Activated T-cell treated with anti-CD3 and anti-CD28 coated beads, Interleukin-2, amount 50 U/mL, for 24 hours (primary cell): ENCODE measurements around the gene PHOSPHO1.
A peak's percentile ranks its signal among the peaks of the same experiment; 100 is the strongest.

Source experiments
- DNase-seq: peaks from one replicate; pipeline ENCODE4 v3.0.0-alpha.2; 2020
- H3K27ac Mint-ChIP-seq: 2 replicates; pipeline ENCODE4 v1.8.0; 2020; ENCODE audit warnings: mild to moderate bottlenecking, mixed read lengths
- H3K27me3 Mint-ChIP-seq: 2 replicates; pipeline ENCODE4 v1.8.0; 2020; ENCODE audit warnings: mixed read lengths
- H3K36me3 Mint-ChIP-seq: 2 replicates; pipeline ENCODE4 v1.8.0; 2020; ENCODE audit warnings: low read depth, mixed read lengths
- H3K4me1 Mint-ChIP-seq: 2 replicates; pipeline ENCODE4 v1.8.0; 2020; ENCODE audit warnings: low read depth, mixed read lengths
- H3K4me3 Mint-ChIP-seq: 2 replicates; pipeline ENCODE4 v1.8.0; 2020; ENCODE audit warnings: mild to moderate bottlenecking, moderate library complexity, mixed read lengths
- H3K9me3 Mint-ChIP-seq: 2 replicates; pipeline ENCODE4 v1.8.0; 2020; ENCODE audit warnings: mixed read lengths

The PHOSPHO1 gene

DNA sequence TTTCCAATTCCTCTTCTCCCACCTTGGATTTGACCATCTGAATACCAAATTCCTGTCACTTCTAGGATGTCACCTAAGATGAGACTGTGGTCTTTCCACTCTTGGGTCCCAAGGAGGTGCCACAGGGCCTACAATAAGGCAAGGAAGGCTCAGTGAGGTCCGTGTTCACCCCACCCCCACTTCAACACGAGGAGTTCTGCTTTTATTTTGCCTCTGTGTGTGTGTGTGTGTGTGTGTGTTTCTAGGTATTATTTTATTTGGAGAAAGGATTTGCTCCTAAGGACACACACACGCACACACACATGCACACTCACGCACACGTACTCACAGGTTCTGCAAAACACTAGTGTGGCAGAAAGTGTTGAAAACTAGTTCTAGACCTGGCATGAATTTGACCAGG, 24.5 kb upstream of the PHOSPHO1 start:
- peaks cover 5% of the 10 kb centered on the region for H3K4me1 Mint-ChIP-seq
- no peak for DNase-seq
- H3K4me3 Mint-ChIP-seq: no peak overlapping the region
- H3K36me3 Mint-ChIP-seq: no peaks in the 10 kb centered on the region
- no peaks in the 10 kb centered on the region for H3K9me3 Mint-ChIP-seq
- H3K27me3 Mint-ChIP-seq: peaks cover 3% of the 10 kb centered on the region
- H3K27ac Mint-ChIP-seq: no peak overlapping the region

- no peak for DNase-seq
- no peak overlapping the region for H3K4me3 Mint-ChIP-seq
Measured at GRCh38 chr17:49254066-49254465, 23.5 kb upstream of the PHOSPHO1 start.

DNA sequence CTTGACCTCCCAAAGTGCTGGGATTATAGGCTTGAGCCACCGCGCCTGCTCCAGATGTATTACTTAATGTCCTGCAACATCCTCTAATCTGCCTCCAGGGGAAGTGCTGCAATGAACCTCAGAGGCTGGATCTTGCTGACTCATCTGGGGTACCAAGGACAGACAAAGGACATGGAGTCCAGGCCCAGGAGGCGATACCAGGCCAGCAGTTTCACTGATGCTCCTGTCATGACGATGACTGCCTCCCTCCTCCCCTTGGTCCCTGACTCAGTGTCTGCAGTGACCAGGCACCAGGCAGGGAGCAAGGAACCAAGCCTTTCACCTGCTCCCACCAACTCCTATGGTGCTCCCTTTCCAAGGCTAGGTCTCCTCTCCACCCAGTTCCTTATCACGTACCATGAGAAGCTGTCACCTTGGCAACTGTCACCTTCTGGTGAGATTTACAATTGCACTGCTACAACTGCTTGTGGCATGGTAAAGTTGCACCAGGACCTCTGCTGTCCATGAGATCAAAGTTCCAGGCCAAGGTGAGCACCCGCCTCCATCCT, 21.6 kb upstream of the PHOSPHO1 start:
- Mint-ChIP-seq H3K27me3 (peaks cover 6% of the 10 kb centered on the region), H3K4me1 (no peaks in the 10 kb centered on the region), H3K36me3 (no peaks in the 10 kb centered on the region), H3K27ac (no peak overlapping the region), H3K9me3 (no peaks in the 10 kb centered on the region), H3K4me3 (no peak overlapping the region)
- DNase-seq: no peak

More at GRCh38 chr17:49254066-49254465, 23.5 kb upstream of the PHOSPHO1 start:
- Mint-ChIP-seq H3K9me3 (no peaks in the 10 kb centered on the region), H3K4me1 (no peaks in the 10 kb centered on the region), H3K27ac (no peak overlapping the region), H3K27me3 (peaks cover 3% of the 10 kb centered on the region), H3K36me3 (no peaks in the 10 kb centered on the region)

DNA sequence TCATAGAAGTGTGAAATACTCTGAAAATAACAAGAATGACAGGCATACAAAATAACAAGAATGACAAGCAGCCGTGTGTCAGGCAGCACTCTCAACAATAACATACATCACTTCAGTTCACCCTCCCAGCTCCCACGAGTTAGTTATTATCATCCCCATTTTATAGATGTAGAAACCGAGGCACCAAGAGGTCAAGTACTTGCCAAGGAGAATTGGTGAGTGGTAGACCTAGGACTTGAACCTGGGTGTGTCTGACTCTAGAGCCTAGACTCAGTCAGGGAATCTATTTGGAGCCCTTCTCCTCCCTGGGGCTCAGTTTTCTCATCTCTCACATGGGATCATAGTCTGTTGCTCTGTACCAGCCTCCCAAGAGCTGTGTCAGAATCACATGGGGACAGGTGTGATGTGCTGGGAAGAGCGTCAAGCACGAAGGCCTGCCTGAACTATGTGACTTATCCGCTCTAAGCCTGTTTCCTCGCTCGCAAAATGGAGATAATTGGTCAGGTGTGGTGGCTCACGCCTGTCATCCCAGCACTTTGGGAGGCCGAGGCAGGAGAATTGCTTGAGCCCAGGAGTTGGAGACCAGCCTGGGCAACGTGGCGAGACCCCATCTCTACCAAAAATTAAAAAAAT, 19.4 kb upstream of the PHOSPHO1 start:
- Mint-ChIP-seq H3K36me3 (no peaks in the 10 kb centered on the region), H3K4me3 (no peak overlapping the region), H3K9me3 (no peaks in the 10 kb centered on the region), H3K27ac (no peak overlapping the region), H3K27me3 (peaks cover 3% of the 10 kb centered on the region), H3K4me1 (no peaks in the 10 kb centered on the region)
- DNase-seq: no peak

- Mint-ChIP-seq H3K4me1 (no peaks in the 10 kb centered on the region), H3K4me3 (no peak overlapping the region), H3K36me3 (no peaks in the 10 kb centered on the region), H3K27me3 (peaks cover 6% of the 10 kb centered on the region), H3K27ac (no peak overlapping the region), H3K9me3 (no peaks in the 10 kb centered on the region)
- no peak for DNase-seq
Measured at GRCh38 chr17:49249292-49249794, 18.8 kb upstream of the PHOSPHO1 start.

DNA sequence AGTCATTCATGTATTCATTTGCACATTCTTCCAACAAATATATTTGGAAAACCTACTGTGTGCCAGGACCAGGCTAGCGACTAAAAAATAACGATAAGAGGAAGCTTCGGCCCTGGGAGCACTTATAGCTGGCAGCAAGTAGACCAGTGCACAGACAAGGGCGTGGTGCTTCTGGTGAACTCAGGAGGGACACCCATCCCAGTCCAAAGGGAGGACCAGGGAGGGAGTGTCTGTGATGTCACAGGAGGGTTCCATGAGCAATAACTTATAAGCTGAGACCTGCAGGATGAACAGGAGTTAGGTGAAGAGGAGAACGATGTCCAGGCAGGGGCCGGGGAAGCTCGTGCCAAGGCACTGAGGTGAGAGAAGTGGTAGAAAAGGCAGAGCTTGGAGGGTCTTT, 17.4 kb upstream of the PHOSPHO1 start:
- Mint-ChIP-seq H3K27me3 (peaks cover 6% of the 10 kb centered on the region), H3K4me3 (no peak overlapping the region), H3K27ac (no peak overlapping the region), H3K4me1 (no peaks in the 10 kb centered on the region), H3K36me3 (no peaks in the 10 kb centered on the region), H3K9me3 (no peaks in the 10 kb centered on the region)
- DNase-seq: no peak

GRCh38 chr17:49244839-49245238, 14.3 kb upstream of the PHOSPHO1 start:
- DNase-seq: no peak
- no peaks in the 10 kb centered on the region for H3K36me3 Mint-ChIP-seq
- no peak overlapping the region for H3K27ac Mint-ChIP-seq
- peaks cover 6% of the 10 kb centered on the region for H3K27me3 Mint-ChIP-seq
- no peaks in the 10 kb centered on the region for H3K4me1 Mint-ChIP-seq
- no peaks in the 10 kb centered on the region for H3K9me3 Mint-ChIP-seq
- no peak overlapping the region for H3K4me3 Mint-ChIP-seq

GRCh38 chr17:49242813-49243212, 12.2 kb upstream of the PHOSPHO1 start:
- no peaks in the 10 kb centered on the region for H3K4me1 Mint-ChIP-seq
- H3K4me3 Mint-ChIP-seq: no peak overlapping the region
- no peak for DNase-seq
- peaks cover 3% of the 10 kb centered on the region for H3K27me3 Mint-ChIP-seq
- H3K36me3 Mint-ChIP-seq: no peaks in the 10 kb centered on the region
- no peak overlapping the region for H3K27ac Mint-ChIP-seq
- no peaks in the 10 kb centered on the region for H3K9me3 Mint-ChIP-seq

DNA sequence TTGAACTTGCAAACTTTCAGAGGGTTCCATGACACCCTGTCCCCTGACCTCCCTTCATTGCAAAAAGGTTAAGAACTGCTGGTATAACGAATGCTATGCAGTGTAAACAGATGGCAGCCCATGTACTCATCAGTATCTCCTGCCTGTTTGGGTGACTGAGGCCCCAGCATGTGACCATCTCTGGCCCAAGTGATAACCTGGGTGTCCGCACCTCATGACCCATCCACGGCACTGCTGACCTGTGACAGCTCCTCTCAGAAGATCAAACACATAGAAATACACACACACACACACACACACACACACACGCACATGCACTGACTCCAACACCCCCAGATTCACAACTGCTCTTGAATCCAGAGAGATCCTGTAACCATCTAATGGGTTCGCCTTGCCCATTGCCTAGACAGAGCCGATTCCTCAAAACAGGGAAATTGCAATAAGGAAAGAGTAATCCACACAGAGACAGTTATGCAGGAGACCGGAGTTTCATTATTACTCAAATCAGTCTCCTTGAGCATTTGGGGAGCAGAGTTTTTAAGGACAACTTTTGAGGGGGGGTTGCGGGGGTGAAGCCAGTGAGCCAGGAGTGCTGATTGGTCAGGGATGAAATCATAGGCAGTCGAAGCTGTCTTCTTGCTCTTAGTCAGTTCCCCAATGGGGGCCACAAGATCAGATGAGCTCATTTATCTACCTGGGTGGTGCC, 11.3 kb upstream of the PHOSPHO1 start:
- Mint-ChIP-seq H3K27me3 (peaks cover 3% of the 10 kb centered on the region), H3K27ac (no peak overlapping the region), H3K4me1 (no peaks in the 10 kb centered on the region), H3K36me3 (no peaks in the 10 kb centered on the region), H3K9me3 (no peaks in the 10 kb centered on the region), H3K4me3 (no peak overlapping the region)
- no peak for DNase-seq

GRCh38 chr17:49241040-49241439, 10.5 kb upstream of the PHOSPHO1 start:
- Mint-ChIP-seq H3K4me3 (no peak overlapping the region), H3K27ac (no peak overlapping the region), H3K27me3 (peaks cover 3% of the 10 kb centered on the region), H3K9me3 (no peaks in the 10 kb centered on the region), H3K36me3 (no peaks in the 10 kb centered on the region), H3K4me1 (no peaks in the 10 kb centered on the region)
- no peak for DNase-seq

- H3K27ac Mint-ChIP-seq: no peak overlapping the region
- DNase-seq: no peak
- no peaks in the 10 kb centered on the region for H3K36me3 Mint-ChIP-seq
- H3K9me3 Mint-ChIP-seq: no peaks in the 10 kb centered on the region
- peaks cover 3% of the 10 kb centered on the region for H3K27me3 Mint-ChIP-seq
- H3K4me3 Mint-ChIP-seq: no peak overlapping the region
- H3K4me1 Mint-ChIP-seq: no peaks in the 10 kb centered on the region
Measured at GRCh38 chr17:49240619-49241018, 10.0 kb upstream of the PHOSPHO1 start.

GRCh38 chr17:49239963-49240362, 9.4 kb upstream of the PHOSPHO1 start:
- H3K4me3 Mint-ChIP-seq: no peak overlapping the region
- no peaks in the 10 kb centered on the region for H3K9me3 Mint-ChIP-seq
- H3K4me1 Mint-ChIP-seq: no peaks in the 10 kb centered on the region
- no peaks in the 10 kb centered on the region for H3K36me3 Mint-ChIP-seq
- DNase-seq: no peak
- H3K27ac Mint-ChIP-seq: no peak overlapping the region
- peaks cover 3% of the 10 kb centered on the region for H3K27me3 Mint-ChIP-seq

DNA sequence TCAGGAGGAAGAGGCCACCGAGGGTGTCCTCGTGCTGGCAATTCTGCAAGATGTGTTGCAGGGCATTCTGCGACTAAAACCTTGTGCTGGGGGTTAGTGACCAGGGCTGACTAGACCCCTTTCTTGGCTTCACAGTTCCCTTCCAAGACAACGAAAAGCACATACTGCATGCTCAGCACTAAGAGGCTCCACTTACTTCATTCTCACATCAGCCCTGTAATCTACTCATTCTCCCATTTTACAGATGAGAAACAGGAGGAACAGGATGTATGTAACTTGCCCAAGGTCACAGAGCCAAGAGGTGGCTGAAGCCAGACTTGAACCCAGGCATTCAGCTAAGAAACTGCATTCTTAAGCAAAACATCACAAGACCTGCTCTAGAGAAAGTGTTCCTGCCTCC, 5.3 kb upstream of the PHOSPHO1 start:
- no peaks in the 10 kb centered on the region for H3K36me3 Mint-ChIP-seq
- no peak overlapping the region for H3K27ac Mint-ChIP-seq
- peaks cover 12% of the 10 kb centered on the region for H3K27me3 Mint-ChIP-seq
- H3K4me1 Mint-ChIP-seq: peaks cover 5% of the 10 kb centered on the region
- no peak for DNase-seq
- H3K4me3 Mint-ChIP-seq: no peak overlapping the region
- no peaks in the 10 kb centered on the region for H3K9me3 Mint-ChIP-seq

GRCh38 chr17:49234509-49235080, 4.0 kb upstream of the PHOSPHO1 start:
- H3K9me3 Mint-ChIP-seq: no peaks in the 10 kb centered on the region
- no peak overlapping the region for H3K4me3 Mint-ChIP-seq
- no peak overlapping the region for H3K27ac Mint-ChIP-seq
- no peaks in the 10 kb centered on the region for H3K36me3 Mint-ChIP-seq
- peaks cover 6% of the 10 kb centered on the region for H3K4me1 Mint-ChIP-seq
- H3K27me3 Mint-ChIP-seq: peaks cover 15% of the 10 kb centered on the region
- no peak for DNase-seq

GRCh38 chr17:49231563-49231894, 942 bp upstream of the PHOSPHO1 start:
- DNase-seq: no peak
- Mint-ChIP-seq H3K4me3 (peak overlapping the region; percentile 79), H3K4me1 (peaks cover 8% of the 10 kb centered on the region), H3K36me3 (no peaks in the 10 kb centered on the region), H3K27ac (no peak overlapping the region), H3K9me3 (no peaks in the 10 kb centered on the region), H3K27me3 (peaks cover 24% of the 10 kb centered on the region)
